ENCODE results near the gene FARS2.

DNA sequence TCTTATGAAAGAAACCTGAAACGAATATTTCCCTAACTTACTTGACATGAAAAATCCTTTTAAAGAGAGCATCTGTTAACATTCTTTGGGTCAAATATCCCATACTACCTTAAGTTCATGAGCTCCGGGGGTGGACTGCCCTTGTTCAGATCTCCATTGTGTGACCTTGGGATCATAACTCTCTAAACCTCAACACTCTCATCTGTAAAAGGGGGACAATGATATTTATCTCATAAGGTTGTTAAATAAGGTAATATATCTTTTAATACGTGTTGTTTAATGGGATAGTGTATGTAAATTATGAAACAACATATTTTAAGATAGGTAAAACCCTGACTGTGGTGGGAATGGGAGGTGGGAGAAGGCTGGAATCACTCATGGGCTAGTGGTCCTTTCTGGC lies 326.3 kb downstream of the FARS2 start:
- TF ChIP-seq, protein P1, sequence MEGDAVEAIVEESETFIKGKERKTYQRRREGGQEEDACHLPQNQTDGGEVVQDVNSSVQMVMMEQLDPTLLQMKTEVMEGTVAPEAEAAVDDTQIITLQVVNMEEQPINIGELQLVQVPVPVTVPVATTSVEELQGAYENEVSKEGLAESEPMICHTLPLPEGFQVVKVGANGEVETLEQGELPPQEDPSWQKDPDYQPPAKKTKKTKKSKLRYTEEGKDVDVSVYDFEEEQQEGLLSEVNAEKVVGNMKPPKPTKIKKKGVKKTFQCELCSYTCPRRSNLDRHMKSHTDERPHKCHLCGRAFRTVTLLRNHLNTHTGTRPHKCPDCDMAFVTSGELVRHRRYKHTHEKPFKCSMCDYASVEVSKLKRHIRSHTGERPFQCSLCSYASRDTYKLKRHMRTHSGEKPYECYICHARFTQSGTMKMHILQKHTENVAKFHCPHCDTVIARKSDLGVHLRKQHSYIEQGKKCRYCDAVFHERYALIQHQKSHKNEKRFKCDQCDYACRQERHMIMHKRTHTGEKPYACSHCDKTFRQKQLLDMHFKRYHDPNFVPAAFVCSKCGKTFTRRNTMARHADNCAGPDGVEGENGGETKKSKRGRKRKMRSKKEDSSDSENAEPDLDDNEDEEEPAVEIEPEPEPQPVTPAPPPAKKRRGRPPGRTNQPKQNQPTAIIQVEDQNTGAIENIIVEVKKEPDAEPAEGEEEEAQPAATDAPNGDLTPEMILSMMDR (conservative IDR thresholded peaks at IDR 0.05; ENCODE audit: low read depth, low read length), result no peak
- TF ChIP-seq EZH2 (IDR thresholded peaks at IDR 0.05; ENCODE audit: borderline replicate concordance, low read depth, low read length, poor library complexity, severe bottlenecking), result no peak

Measured in A673 (cell line).